Activated naive CD4-positive, alpha-beta T cell treated with anti-CD3 and anti-CD28 coated beads for 36 hours (primary cell): ENCODE results near the gene SZRD1. TPM values are rescaled to one million over a fixed set of nuclear protein-coding genes. Genes with fewer than 3 reads are reported as not detected.

Experiments
- CTCF ChIA-PET: fragments of 350-600 bp; sonication (Branson Sonifier 250); formaldehyde crosslinking; loops from one replicate; lab custom pipeline; 2021; ENCODE audit warnings: antibody characterized with exemption; lab: Charles Lee
- DNase-seq: peaks from one replicate; pipeline ENCODE4 v3.0.0-alpha.2; 2020
- H3K27ac Mint-ChIP-seq: one replicate; pipeline ENCODE4 v1.8.0; 2021; ENCODE audit warnings: mild to moderate bottlenecking, mixed read lengths
- H3K27me3 Mint-ChIP-seq: one replicate; pipeline ENCODE4 v1.8.0; 2021; ENCODE audit warnings: low read depth, mixed read lengths
- H3K36me3 Mint-ChIP-seq: one replicate; pipeline ENCODE4 v1.8.0; 2021; ENCODE audit warnings: low read depth, mixed read lengths
- H3K4me1 Mint-ChIP-seq: one replicate; pipeline ENCODE4 v1.8.0; 2021; ENCODE audit warnings: low read depth, mixed read lengths
- H3K4me3 Mint-ChIP-seq: one replicate; pipeline ENCODE4 v1.8.0; 2021; ENCODE audit warnings: mild to moderate bottlenecking, moderate library complexity, mixed read lengths
- H3K9me3 Mint-ChIP-seq: one replicate; pipeline ENCODE4 v1.8.0; 2021; ENCODE audit warnings: mixed read lengths
- intact Hi-C: fragments of 100-400 bp; cut with micrococcal nuclease; formaldehyde crosslinking; loops from one replicate; pipeline ENCODE4 v1.15.1; 2023
- total RNA-seq, 2 experiments: library from RNA; stranded (reverse); gene quantifications; one replicate each; pipeline ENCODE4 v1.2.3, GENCODE V29; 2021

The SZRD1 gene
- total RNA-seq, 2 experiments from 2014 or later: 169 to 179 TPM

DNA sequence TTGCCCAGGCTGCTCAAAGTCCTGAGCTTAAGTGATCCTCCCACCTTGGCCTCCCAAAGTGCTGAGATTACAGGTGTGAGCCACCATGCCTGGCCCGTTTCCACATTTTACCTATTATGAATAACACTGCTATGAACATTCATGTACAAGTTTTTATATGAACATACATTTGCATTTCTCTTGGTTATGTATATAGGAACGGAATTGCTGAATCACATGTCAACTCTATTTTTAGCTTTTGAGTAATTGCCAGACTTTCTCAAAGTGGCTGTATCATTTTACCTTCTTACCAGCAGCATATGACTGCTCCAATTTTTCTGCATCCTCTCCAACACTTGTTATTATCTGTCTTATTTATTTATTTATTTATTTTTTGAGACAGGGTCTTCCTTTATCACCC lies 67.5 kb downstream of the SZRD1 start:
- peaks cover 8% of the 10 kb centered on the region for H3K4me1 Mint-ChIP-seq
- CTCF ChIA-PET: interaction anchor here (0.6 to 0.9 kb wide), 2 partner anchors 12 to 352 kb away, joined by 3 to 4 read pairs; no protein-coding TSS in a partner anchor
- H3K4me3 Mint-ChIP-seq: no peak overlapping the region
- intact Hi-C loops: no loop called here
- H3K27me3 Mint-ChIP-seq: no peaks in the 10 kb centered on the region
- no peaks in the 10 kb centered on the region for H3K9me3 Mint-ChIP-seq
- DNase-seq: no peak
- H3K27ac Mint-ChIP-seq: no peak overlapping the region
- no peaks in the 10 kb centered on the region for H3K36me3 Mint-ChIP-seq

GRCh38 chr1:16436946-16437474 lies 70.0 kb downstream of the SZRD1 start, which contains the start of gene SPATA21:
Gene SPATA21 (minus strand): TSS chr1:16437424. CDS start chr1:16431371, 6,053 bp downstream.
- DNase-seq: no peak
- Mint-ChIP-seq H3K27me3 (no peaks in the 10 kb centered on the region), H3K27ac (no peak within 1 kb of the TSS), H3K4me1 (peaks cover 19% of the 10 kb centered on the region), H3K36me3 (no peaks in the 10 kb centered on the region), H3K9me3 (no peaks in the 10 kb centered on the region), H3K4me3 (no peak within 1 kb of the TSS)
- intact Hi-C loops: no loop called here
- CTCF ChIA-PET: no interaction called here

GRCh38 chr1:16438516-16438915 lies 71.5 kb downstream of the SZRD1 start:
- CTCF ChIA-PET: interaction anchor here (1.0 to 3.0 kb wide), 2 partner anchors 17 to 221 kb away, joined by 3 to 12 read pairs; no protein-coding TSS in a partner anchor
- H3K27me3 Mint-ChIP-seq: no peaks in the 10 kb centered on the region
- H3K9me3 Mint-ChIP-seq: no peaks in the 10 kb centered on the region
- H3K27ac Mint-ChIP-seq: no peak overlapping the region
- DNase-seq: no peak
- H3K4me1 Mint-ChIP-seq: peaks cover 29% of the 10 kb centered on the region
- H3K36me3 Mint-ChIP-seq: no peaks in the 10 kb centered on the region
- intact Hi-C loops: no loop called here
- H3K4me3 Mint-ChIP-seq: no peak overlapping the region

GRCh38 chr1:16438924-16439323 lies 71.9 kb downstream of the SZRD1 start:
- intact Hi-C loops: no loop called here
- CTCF ChIA-PET: interaction anchor here (1.0 to 3.0 kb wide), 2 partner anchors 17 to 222 kb away, joined by 3 to 12 read pairs; no protein-coding TSS in a partner anchor
- H3K36me3 Mint-ChIP-seq: no peaks in the 10 kb centered on the region
- H3K27me3 Mint-ChIP-seq: no peaks in the 10 kb centered on the region
- H3K4me1 Mint-ChIP-seq: peaks cover 31% of the 10 kb centered on the region
- H3K27ac Mint-ChIP-seq: no peak overlapping the region
- no peak for DNase-seq
- H3K4me3 Mint-ChIP-seq: no peak overlapping the region
- H3K9me3 Mint-ChIP-seq: no peaks in the 10 kb centered on the region

DNA sequence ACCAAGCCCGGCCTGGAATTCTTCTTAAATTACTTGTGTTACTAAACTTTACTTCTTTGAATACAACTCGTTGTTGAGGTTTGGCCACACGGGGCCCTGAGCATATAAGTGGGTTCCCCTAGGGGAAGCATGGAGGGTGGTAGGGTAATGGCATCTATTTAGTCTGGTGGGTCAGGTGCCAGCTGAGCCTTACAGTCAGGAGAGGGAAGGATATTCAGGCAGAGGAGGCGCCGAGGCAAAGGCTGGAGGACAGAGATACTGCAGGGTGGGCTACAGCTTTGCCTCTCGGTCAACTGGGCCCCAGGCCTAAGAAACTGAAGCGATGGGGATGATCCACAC lies 73.1 kb downstream of the SZRD1 start:
- Mint-ChIP-seq H3K4me3 (peak overlapping the region; percentile 86), H3K36me3 (peaks cover 6% of the 10 kb centered on the region), H3K27ac (peak overlapping the region; percentile 90), H3K27me3 (no peaks in the 10 kb centered on the region), H3K9me3 (no peaks in the 10 kb centered on the region), H3K4me1 (peaks cover 36% of the 10 kb centered on the region)
- intact Hi-C loops: loop anchor here (2.0 to 5.0 kb wide), 6 partner anchors 19 to 467 kb away; partner anchors contain the start of gene RNU1-1
- peak; percentile 13 for DNase-seq
- CTCF ChIA-PET: interaction anchor here (0.7 to 3.0 kb wide), 14 partner anchors 10 to 361 kb away, joined by 3 to 12 read pairs (median 4); partner anchors contain the start of gene FBXO42

GRCh38 chr1:16440470-16441281 lies 73.6 kb downstream of the SZRD1 start, which contains the start of gene NECAP2:
Gene NECAP2 (plus strand): TSS chr1:16440724. CDS start chr1:16440762, 38 bp downstream.
- CTCF ChIA-PET: interaction anchor here (0.7 to 3.0 kb wide), 11 partner anchors 9 to 362 kb away, joined by 3 to 12 read pairs (median 5); partner anchors contain the start of gene FBXO42
- peak within 1 kb of the TSS; percentile 90 for H3K27ac Mint-ChIP-seq
- H3K27me3 Mint-ChIP-seq: no peaks in the 10 kb centered on the region

DNA sequence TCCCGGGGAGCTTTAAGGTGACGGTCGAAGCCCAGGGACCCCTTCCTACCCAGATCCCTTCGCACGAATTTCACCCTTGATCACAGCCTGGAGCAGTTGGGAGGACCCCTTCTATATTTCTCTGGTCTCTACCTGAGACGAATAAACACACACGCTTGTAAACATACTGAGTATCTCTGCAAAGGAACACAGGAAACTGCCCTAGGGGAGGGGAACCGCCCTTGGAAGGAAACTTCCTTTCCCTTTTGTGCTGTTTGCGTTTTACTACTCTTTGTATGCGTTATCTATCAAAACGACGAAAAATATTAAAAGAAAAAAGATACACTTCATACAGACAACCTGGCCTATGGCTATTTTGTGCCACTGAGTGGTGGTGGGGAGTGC lies 74.2 kb downstream of the SZRD1 start:
- peaks cover 6% of the 10 kb centered on the region for H3K36me3 Mint-ChIP-seq
- no peak for DNase-seq
- peaks cover 36% of the 10 kb centered on the region for H3K4me1 Mint-ChIP-seq
- CTCF ChIA-PET: interaction anchor here (1.0 to 3.0 kb wide), 7 partner anchors 12 to 362 kb away, joined by 4 to 12 read pairs (median 7); partner anchors contain the start of gene FBXO42
- H3K4me3 Mint-ChIP-seq: peak overlapping the region; percentile 86
- no peaks in the 10 kb centered on the region for H3K27me3 Mint-ChIP-seq
- H3K9me3 Mint-ChIP-seq: no peaks in the 10 kb centered on the region
- H3K27ac Mint-ChIP-seq: peak overlapping the region; percentile 90
- intact Hi-C loops: loop anchor here (1.0 to 5.0 kb wide), 7 partner anchors 20 to 466 kb away; partner anchors contain the start of genes RNU1-1 and SZRD1

More at GRCh38 chr1:16440470-16441281, 73.6 kb downstream of the SZRD1 start, which contains the start of gene NECAP2:
- intact Hi-C loops: loop anchor here (1.0 to 5.0 kb wide), 7 partner anchors 20 to 467 kb away; partner anchors contain the start of genes RNU1-1 and SZRD1
- Mint-ChIP-seq H3K4me1 (peaks cover 36% of the 10 kb centered on the region), H3K4me3 (peak within 1 kb of the TSS; percentile 86), H3K36me3 (peaks cover 6% of the 10 kb centered on the region), H3K9me3 (no peaks in the 10 kb centered on the region)
- DNase-seq: peak; percentile 97

DNA sequence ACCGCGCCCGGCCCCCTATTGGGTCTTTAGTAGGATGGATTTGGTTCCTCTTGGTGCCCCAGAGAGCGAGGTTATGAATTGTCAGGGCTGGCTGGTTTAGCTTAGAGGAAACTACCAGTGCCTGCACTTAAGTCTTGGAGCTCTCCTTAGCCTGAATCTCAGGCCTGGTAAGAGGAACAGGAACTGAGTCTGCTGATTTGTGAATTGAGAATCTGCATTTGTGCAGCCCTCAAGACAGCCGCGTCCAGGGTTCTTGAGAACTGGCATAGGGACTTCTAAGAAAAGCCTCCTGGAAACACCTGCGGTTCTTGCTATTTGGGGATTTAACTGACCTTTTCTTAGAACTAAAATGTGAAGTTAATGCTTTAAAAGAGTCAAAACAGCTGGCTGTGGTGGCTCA lies 75.2 kb downstream of the SZRD1 start:
- H3K36me3 Mint-ChIP-seq: peaks cover 6% of the 10 kb centered on the region
- CTCF ChIA-PET: interaction anchor here (0.6 kb wide), 1 partner anchor 809 kb away, joined by 3 read pairs; no protein-coding TSS in a partner anchor
- H3K4me3 Mint-ChIP-seq: peak overlapping the region; percentile 86
- intact Hi-C loops: loop anchor here (5.0 kb wide), 4 partner anchors 55 to 465 kb away; partner anchors contain the start of gene RNU1-1
- no peak for DNase-seq
- peaks cover 33% of the 10 kb centered on the region for H3K4me1 Mint-ChIP-seq
- no peaks in the 10 kb centered on the region for H3K27me3 Mint-ChIP-seq
- peak overlapping the region; percentile 90 for H3K27ac Mint-ChIP-seq
- H3K9me3 Mint-ChIP-seq: no peaks in the 10 kb centered on the region

- no peak for DNase-seq
- H3K27ac Mint-ChIP-seq: peak overlapping the region; percentile 61
- peaks cover 38% of the 10 kb centered on the region for H3K4me1 Mint-ChIP-seq
- no peaks in the 10 kb centered on the region for H3K27me3 Mint-ChIP-seq
- no peaks in the 10 kb centered on the region for H3K9me3 Mint-ChIP-seq
- no peak overlapping the region for H3K4me3 Mint-ChIP-seq
- CTCF ChIA-PET: no interaction called here
- peaks cover 11% of the 10 kb centered on the region for H3K36me3 Mint-ChIP-seq
- intact Hi-C loops: loop anchor here (5.0 kb wide), 4 partner anchors 54 to 464 kb away; partner anchors contain the start of gene RNU1-1
Measured at GRCh38 chr1:16442941-16443340, 75.9 kb downstream of the SZRD1 start.

GRCh38 chr1:16443975-16444770 lies 77.1 kb downstream of the SZRD1 start:
- peaks cover 18% of the 10 kb centered on the region for H3K36me3 Mint-ChIP-seq
- H3K4me3 Mint-ChIP-seq: no peak overlapping the region
- no peaks in the 10 kb centered on the region for H3K27me3 Mint-ChIP-seq
- CTCF ChIA-PET: no interaction called here
- intact Hi-C loops: loop anchor here (5.0 kb wide), 4 partner anchors 53 to 463 kb away; partner anchors contain the start of gene RNU1-1
- no peaks in the 10 kb centered on the region for H3K9me3 Mint-ChIP-seq
- H3K27ac Mint-ChIP-seq: peak overlapping the region; percentile 37
- DNase-seq: no peak
- peaks cover 45% of the 10 kb centered on the region for H3K4me1 Mint-ChIP-seq

- H3K4me1 Mint-ChIP-seq: peaks cover 52% of the 10 kb centered on the region
Measured at GRCh38 chr1:16445052-16445451, 78.0 kb downstream of the SZRD1 start.

More at GRCh38 chr1:16445052-16445451, 78.0 kb downstream of the SZRD1 start:
- CTCF ChIA-PET: no interaction called here
- intact Hi-C loops: no loop called here
- no peaks in the 10 kb centered on the region for H3K27me3 Mint-ChIP-seq
- no peaks in the 10 kb centered on the region for H3K9me3 Mint-ChIP-seq
- H3K36me3 Mint-ChIP-seq: peaks cover 26% of the 10 kb centered on the region
- H3K4me3 Mint-ChIP-seq: no peak overlapping the region
- no peak for DNase-seq
- no peak overlapping the region for H3K27ac Mint-ChIP-seq
